Nephron (organoid): Measurements from ENCODE around the gene LRCH4.

Experiments
- H3K27ac Mint-ChIP-seq, 3 experiments: 2 replicates each; pipeline ENCODE4 v1.8.0; 2020; ENCODE audit warnings: mixed read lengths in 3 of 3, mild to moderate bottlenecking in 2 of 3, moderate library complexity in 1 of 3
- H3K27me3 Mint-ChIP-seq: 2 replicates; pipeline ENCODE4 v1.8.0; 2021; ENCODE audit warnings: low read depth, mild to moderate bottlenecking, moderate library complexity, mixed read lengths
- H3K36me3 Mint-ChIP-seq: 2 replicates; pipeline ENCODE4 v1.8.0; 2020; ENCODE audit warnings: low read depth, mixed read lengths
- H3K4me1 Mint-ChIP-seq: 2 replicates; pipeline ENCODE4 v1.8.0; 2020; ENCODE audit warnings: mixed read lengths
- H3K4me3 Mint-ChIP-seq, 3 experiments: 2 replicates each; pipeline ENCODE4 v1.8.0; 2020; ENCODE audit warnings: mild to moderate bottlenecking in 3 of 3, mixed read lengths in 3 of 3, moderate library complexity in 2 of 3
- H3K9me3 Mint-ChIP-seq: 2 replicates; pipeline ENCODE4 v1.8.0; 2020; ENCODE audit warnings: mixed read lengths
- CTCF ChIP-seq, 3 experiments: fragments of 200-600 bp; sonication (generic); IDR thresholded peaks; one replicate each; pipeline ENCODE4 v1.5.0; 2021; ENCODE audit warnings: antibody characterized with exemption in 3 of 3; ENCODE audit not compliant: unreplicated experiment in 3 of 3

LRCH4 gene

GRCh38 chr7:100626530-100627237 lies 40.8 kb upstream of the LRCH4 start:
- no peak for TF ChIP-seq CTCF (IDR thresholded peaks at IDR 0.05; ENCODE audit: unreplicated experiment in 3 of 3)
- Mint-ChIP-seq H3K9me3 (no peaks in the 10 kb centered on the region), H3K27ac (no peak overlapping the region), H3K27me3 (peaks cover 20% of the 10 kb centered on the region), H3K36me3 (peaks cover 2% of the 10 kb centered on the region), H3K4me3 (peak overlapping the region; percentile 26 to 71 (median 62)), H3K4me1 (no peaks in the 10 kb centered on the region)

GRCh38 chr7:100626055-100626454 lies 40.1 kb upstream of the LRCH4 start:
- Mint-ChIP-seq H3K27ac (no peak overlapping the region), H3K4me1 (no peaks in the 10 kb centered on the region), H3K4me3 (peak overlapping the region in 1 of 3 experiments; percentile 40), H3K9me3 (no peaks in the 10 kb centered on the region), H3K27me3 (peaks cover 13% of the 10 kb centered on the region), H3K36me3 (peaks cover 6% of the 10 kb centered on the region)
- no peak for TF ChIP-seq CTCF (IDR thresholded peaks at IDR 0.05; ENCODE audit: unreplicated experiment in 3 of 3)

- Mint-ChIP-seq H3K36me3 (peaks cover 6% of the 10 kb centered on the region), H3K9me3 (no peaks in the 10 kb centered on the region), H3K27me3 (peaks cover 4% of the 10 kb centered on the region), H3K4me3 (no peak overlapping the region), H3K27ac (no peak overlapping the region), H3K4me1 (no peaks in the 10 kb centered on the region)
- no peak for TF ChIP-seq CTCF (IDR thresholded peaks at IDR 0.05; ENCODE audit: unreplicated experiment in 3 of 3)
Observed at GRCh38 chr7:100623951-100624824, 38.3 kb upstream of the LRCH4 start.

GRCh38 chr7:100621554-100621953 lies 35.6 kb upstream of the LRCH4 start:
- H3K9me3 Mint-ChIP-seq = no peaks in the 10 kb centered on the region
- H3K36me3 Mint-ChIP-seq = peaks cover 6% of the 10 kb centered on the region

GRCh38 chr7:100620804-100621203 lies 34.9 kb upstream of the LRCH4 start:
- Mint-ChIP-seq H3K4me3 (no peak overlapping the region), H3K4me1 (no peaks in the 10 kb centered on the region), H3K27ac (no peak overlapping the region), H3K9me3 (no peaks in the 10 kb centered on the region), H3K27me3 (peaks cover 4% of the 10 kb centered on the region), H3K36me3 (peaks cover 6% of the 10 kb centered on the region)
- TF ChIP-seq CTCF (IDR thresholded peaks at IDR 0.05; ENCODE audit: unreplicated experiment in 3 of 3) = no peak

More at GRCh38 chr7:100621554-100621953, 35.6 kb upstream of the LRCH4 start:
- peaks cover 4% of the 10 kb centered on the region for H3K27me3 Mint-ChIP-seq
- no peak overlapping the region for H3K27ac Mint-ChIP-seq
- no peak overlapping the region for H3K4me3 Mint-ChIP-seq
- TF ChIP-seq CTCF (IDR thresholded peaks at IDR 0.05; ENCODE audit: unreplicated experiment in 3 of 3) = no peak
- no peaks in the 10 kb centered on the region for H3K4me1 Mint-ChIP-seq
